Endothelial cell of umbilical vein (primary cell): Measurements from ENCODE around the gene WAC. TPM values are rescaled to one million over a fixed set of nuclear protein-coding genes. Genes with fewer than 3 reads are reported as not detected.

ENCODE experiments used
- BruUV-seq: library from RNA; stranded (reverse); fragments of 400-500 nt; replicated peaks from 2 replicates; lab custom pipeline; 2021; lab: Mats Ljungman, UMichigan
- CTCF ChIA-PET: fragments of 300-600, 350-600 bp; sonication (Branson Sonifier 250); formaldehyde crosslinking; loops from one replicate; lab custom pipeline; 2021; ENCODE audit warnings: antibody characterized with exemption, inconsistent platforms; lab: Charles Lee
- POLR2A ChIA-PET: fragments of 300-600, 350-600 bp; sonication (Branson Sonifier 250); formaldehyde crosslinking; loops from one replicate; lab custom pipeline; 2021; ENCODE audit warnings: antibody characterized with exemption, inconsistent platforms; lab: Charles Lee
- DNase-seq: peaks from one replicate; pipeline ENCODE4 v3.0.0-alpha.2; 2011; ENCODE audit warnings: low read depth, low spot score
- FAIRE-seq: peaks from 2 replicates; lab custom pipeline; 2011; peaks lifted over from hg19 to GRCh38; lab: Jason Lieb, UNC
- H2AFZ ChIP-seq: 2 replicates; pipeline ENCODE4 v1.6.0; 2012; ENCODE audit warnings: low read depth, low read length, control low read depth, inconsistent platforms
- H3K27ac ChIP-seq: 2 replicates; pipeline ENCODE4 v1.5.1; 2011; ENCODE audit warnings: low read depth, mild to moderate bottlenecking, control low read depth, low read length, moderate library complexity; ENCODE audit not compliant: insufficient read depth
- H3K27me3 ChIP-seq, 2 experiments: 2 replicates each; pipeline versions ENCODE4 v1.6.0 to v1.6.1; 2011; ENCODE audit warnings: low read length in 2 of 2, mixed read lengths in 1 of 2; ENCODE audit not compliant: control insufficient read depth in 2 of 2, insufficient read depth in 2 of 2
- H3K36me3 ChIP-seq, 2 experiments: 2 replicates in 1 of 2; 3 replicates in 1 of 2; pipeline ENCODE4 v1.5.1; 2011; ENCODE audit warnings: low read length in 2 of 2, mild to moderate bottlenecking in 1 of 2, moderate library complexity in 1 of 2; ENCODE audit not compliant: control insufficient read depth in 2 of 2, insufficient read depth in 2 of 2; ENCODE audit errors: extremely low read depth in 1 of 2
- H3K4me1 ChIP-seq: 3 replicates; pipeline ENCODE4 v1.5.1; 2011; ENCODE audit warnings: mild to moderate bottlenecking, low read length; ENCODE audit not compliant: control insufficient read depth, insufficient read depth; ENCODE audit errors: extremely low read depth
- H3K4me2 ChIP-seq: 2 replicates; pipeline ENCODE4 v1.6.1; 2011; ENCODE audit warnings: low read length, control low read depth, mixed read lengths; ENCODE audit not compliant: insufficient read depth
- H3K4me3 ChIP-seq, 3 experiments: fragments of 200-600 bp in 1 of 3; sonication (generic), shearing (Covaris generic) in 1 of 3; replicated peaks in 1 of 3; 2 replicates each; pipeline ENCODE4 v1.5.1; 2011 to 2016; ENCODE audit warnings: control low read depth in 3 of 3, low read length in 3 of 3, mild to moderate bottlenecking in 2 of 3, inconsistent platforms in 1 of 3, low read depth in 1 of 3, moderate library complexity in 1 of 3; ENCODE audit not compliant: insufficient read depth in 1 of 3
- H3K79me2 ChIP-seq: 2 replicates; pipeline ENCODE4 v1.6.0; 2012; ENCODE audit warnings: low read length, inconsistent platforms; ENCODE audit not compliant: control insufficient read depth, insufficient read depth
- H3K9ac ChIP-seq: replicated peaks from 2 replicates; pipeline ENCODE3; 2011; ENCODE audit warnings: low read length, control low read depth; ENCODE audit not compliant: insufficient read depth; ENCODE audit errors: extremely low read depth
- H3K9me1 ChIP-seq: replicated peaks from 3 replicates; pipeline ENCODE4 v1.6.0; 2011; ENCODE audit warnings: mild to moderate bottlenecking, low read length; ENCODE audit not compliant: control insufficient read depth, insufficient read depth; ENCODE audit errors: extremely low read depth
- H3K9me3 ChIP-seq: replicated peaks from 2 replicates; pipeline ENCODE4 v1.5.1; 2012; ENCODE audit warnings: low read length, inconsistent platforms; ENCODE audit not compliant: control insufficient read depth, insufficient read depth
- H4K20me1 ChIP-seq: replicated peaks from 2 replicates; pipeline ENCODE3; 2011; ENCODE audit warnings: mild to moderate bottlenecking, low read length; ENCODE audit not compliant: control insufficient read depth, insufficient read depth; ENCODE audit errors: extremely low read depth
- CTCF ChIP-seq, 2 donors: IDR thresholded peaks; 1 replicate in 1 of 2; 2 replicates in 1 of 2; pipeline ENCODE4 v1.5.1; 2011; ENCODE audit warnings: low read length in 2 of 2, mild to moderate bottlenecking in 2 of 2, moderate library complexity in 2 of 2, control low read depth in 1 of 2, inconsistent platforms in 1 of 2, low read depth in 1 of 2; ENCODE audit not compliant: insufficient read depth in 1 of 2; ENCODE audit errors: extremely low read depth in 1 of 2
- EZH2 ChIP-seq: IDR thresholded peaks from 2 replicates; pipeline ENCODE4 v1.6.1; 2012; ENCODE audit warnings: borderline replicate concordance, low read depth, mild to moderate bottlenecking, moderate library complexity, low read length, inconsistent platforms; ENCODE audit not compliant: severe bottlenecking
- FOS ChIP-seq: IDR thresholded peaks from 2 replicates; pipeline ENCODE4 v1.6.1; 2011; ENCODE audit warnings: mild to moderate bottlenecking, low read length, moderate library complexity, borderline replicate concordance; ENCODE audit not compliant: insufficient read depth
- GATA2 ChIP-seq: IDR thresholded peaks from 2 replicates; pipeline ENCODE4 v1.7.0; 2011; ENCODE audit warnings: low read depth, mild to moderate bottlenecking, moderate library complexity, mixed read lengths, low read length; ENCODE audit not compliant: insufficient read length, insufficient read depth
- JUN ChIP-seq: IDR thresholded peaks from 2 replicates; pipeline ENCODE4 v1.6.1; 2011; ENCODE audit warnings: borderline replicate concordance, low read depth; ENCODE audit not compliant: insufficient read length, insufficient read depth
- MAX ChIP-seq: IDR thresholded peaks from 2 replicates; pipeline ENCODE4 v1.6.1; 2011; ENCODE audit not compliant: insufficient read depth, insufficient read length
- MYC ChIP-seq: IDR thresholded peaks from one replicate; pipeline ENCODE4 v1.6.1; 2011; ENCODE audit warnings: mild to moderate bottlenecking, low read depth, low read length
- POLR2A ChIP-seq: IDR thresholded peaks from 2 replicates; pipeline ENCODE4 v1.6.1; 2012; ENCODE audit warnings: low read depth, mild to moderate bottlenecking, control low read depth, low read length
- POLR2AphosphoS5 ChIP-seq: IDR thresholded peaks from 2 replicates; pipeline ENCODE4 v1.6.1; 2012; ENCODE audit warnings: low read depth, mild to moderate bottlenecking, control low read depth, low read length, moderate library complexity; ENCODE audit not compliant: insufficient read depth
- dilution Hi-C: fragments of 300-500 bp; cut with MboI; formaldehyde crosslinking; loops from one replicate; pipeline ENCODE4 v1.15.0; 2019; ENCODE audit warnings: low sequenced_read_pairs; ENCODE audit not compliant: extremely low pct_ligation_motif_present
- intact Hi-C: fragments of 100-400 bp; cut with micrococcal nuclease; formaldehyde crosslinking; loops from one replicate; pipeline ENCODE4 v1.10.0; 2022
- polyA plus RNA-seq, 4 experiments: library from polyadenylated mRNA; depleted of rRNA in 3 of 4; stranded (reverse) in 3 of 4; unstranded in 1 of 4; fragments of >200 nt; gene quantifications; 2 replicates each; pipeline versions ENCODE4 v1.2.1 to v1.2.3, GENCODE V29; 2011 to 2012; ENCODE audit warnings: missing spikeins in 1 of 4
- total RNA-seq: library from RNA; stranded (reverse); gene quantifications from 2 replicates; pipeline ENCODE4 v1.2.3, GENCODE V29; 2021

Gene WAC
- total and polyA plus RNA-seq, 2 donors (not counting 3 experiments of a cell fraction or from before 2014, with no cell fraction given), result 49.2 to 101 TPM

GRCh38 chr10:28554009-28554408 lies 21.1 kb downstream of the WAC start:
- TF ChIP-seq MYC, result no peak
- no peak for TF ChIP-seq GATA2
- TF ChIP-seq POLR2A, result no peak
- TF ChIP-seq POLR2AphosphoS5, result no peak
- TF ChIP-seq FOS, result no peak
- TF ChIP-seq CTCF (IDR thresholded peaks at IDR 0.05; ENCODE audit: extremely low read depth in 1 of 2, insufficient read depth in 1 of 2, low read depth in 1 of 2, low read length in 2 of 2), result no peak
- no peak for TF ChIP-seq JUN
- TF ChIP-seq EZH2, result no peak
- TF ChIP-seq MAX, result no peak
- dilution Hi-C loops, result no loop called here
- CTCF ChIA-PET, result no interaction called here
- H3K9ac ChIP-seq, result no peak overlapping the region
- no peak overlapping the region for H2AFZ ChIP-seq
- H3K27ac ChIP-seq, result no peak overlapping the region
- no TSS peak for BruUV-seq
- H3K4me3 ChIP-seq, result no peak overlapping the region
- peaks cover 3 to 6% of the 10 kb centered on the region in 2 experiments for H3K36me3 ChIP-seq
- intact Hi-C loops, result no loop called here
- peaks cover 29% of the 10 kb centered on the region for H4K20me1 ChIP-seq
- H3K27me3 ChIP-seq, result no peaks in the 10 kb centered on the region
- FAIRE-seq (no peak), DNase-seq (no peak)
- POLR2A ChIA-PET, result no interaction called here
- H3K79me2 ChIP-seq, result peaks cover 100% of the 10 kb centered on the region
- H3K4me1 ChIP-seq, result peaks cover 21% of the 10 kb centered on the region
- no peaks in the 10 kb centered on the region for H3K9me3 ChIP-seq
- no peak overlapping the region for H3K4me2 ChIP-seq
- no peaks in the 10 kb centered on the region for H3K9me1 ChIP-seq
